ENCODE results near the gene PANK1. TPM values are rescaled to one million over a fixed set of nuclear protein-coding genes. Genes with fewer than 3 reads are reported as not detected.

The PANK1 gene
- total RNA-seq (2022) (22.7 and 24.0 TPM in 2 replicates), Bru-seq, nascent RNA (percentile 78 among the genes with signal in this experiment), BruChase-seq, experiment 1, labeled RNA remaining after a 2-hour chase (percentile 74 among the genes with signal in this experiment), BruChase-seq, experiment 2, labeled RNA remaining after a 6-hour chase (percentile 69 among the genes with signal in this experiment)
- long read RNA-seq, full-length matches to known transcripts = 22 of 43 reads
- long read RNA-seq, partial matches to known transcripts = 3 of 43 reads
- long read RNA-seq, other reads (novel, unspliced or antisense) = 18 of 43 reads

GRCh38 chr10:89644967-89645741 lies at the start of gene PANK1:
PANK1 (minus strand) TSS chr10:89645242; CDS start chr10:89644891, 351 bp downstream.
- peaks cover 25% of the 10 kb centered on the region for H3K4me1 ChIP-seq
- peaks cover 13% of the 10 kb centered on the region for H3K4me1 Mint-ChIP-seq (ENCODE audit: low read depth, unreplicated experiment)
- peak within 1 kb of the TSS; percentile 72 for H3K27ac Mint-ChIP-seq (ENCODE audit: unreplicated experiment)
- peaks cover 10% of the 10 kb centered on the region; the same call in 1 of the 2 replicates for H3K9me3 ChIP-seq
- H3K4me3 Mint-ChIP-seq (ENCODE audit: unreplicated experiment) = no peak within 1 kb of the TSS
- intact Hi-C loops (cut with micrococcal nuclease; ENCODE audit: unreplicated experiment) = loop anchor here (1.0 to 10.0 kb wide), 4 partner anchors 24 to 292 kb away; partner anchors contain the start of gene KIF20B
- ChIA-PET CTCF (interaction anchor here (0.6 to 1.5 kb wide), 2 partner anchors 28 to 56 kb away, joined by 4 to 6 read pairs; partner anchors contain the start of gene KIF20B), POLR2A (interaction anchor here (1.7 to 2.6 kb wide), 3 partner anchors 35 to 56 kb away, joined by 8 to 54 read pairs (median 9); partner anchors contain the start of gene KIF20B)
- no TSS peak for BruUV-seq (replicated peaks)
- DNase-seq = peak; percentile 88 to 90
- peak within 1 kb of the TSS; percentile 83 for H3K4me3 ChIP-seq (ENCODE audit: low read depth, low read length)
- no peaks in the 10 kb centered on the region for H3K27me3 ChIP-seq (replicated peaks; ENCODE audit: control insufficient read depth, insufficient read depth, low read length)
- H3K36me3 Mint-ChIP-seq (ENCODE audit: insufficient read depth, unreplicated experiment) = peaks cover 6% of the 10 kb centered on the region
- H3K36me3 ChIP-seq (ENCODE audit: control insufficient read depth, insufficient read depth, low read length) = no peaks in the 10 kb centered on the region
- TF ChIP-seq, protein P1, sequence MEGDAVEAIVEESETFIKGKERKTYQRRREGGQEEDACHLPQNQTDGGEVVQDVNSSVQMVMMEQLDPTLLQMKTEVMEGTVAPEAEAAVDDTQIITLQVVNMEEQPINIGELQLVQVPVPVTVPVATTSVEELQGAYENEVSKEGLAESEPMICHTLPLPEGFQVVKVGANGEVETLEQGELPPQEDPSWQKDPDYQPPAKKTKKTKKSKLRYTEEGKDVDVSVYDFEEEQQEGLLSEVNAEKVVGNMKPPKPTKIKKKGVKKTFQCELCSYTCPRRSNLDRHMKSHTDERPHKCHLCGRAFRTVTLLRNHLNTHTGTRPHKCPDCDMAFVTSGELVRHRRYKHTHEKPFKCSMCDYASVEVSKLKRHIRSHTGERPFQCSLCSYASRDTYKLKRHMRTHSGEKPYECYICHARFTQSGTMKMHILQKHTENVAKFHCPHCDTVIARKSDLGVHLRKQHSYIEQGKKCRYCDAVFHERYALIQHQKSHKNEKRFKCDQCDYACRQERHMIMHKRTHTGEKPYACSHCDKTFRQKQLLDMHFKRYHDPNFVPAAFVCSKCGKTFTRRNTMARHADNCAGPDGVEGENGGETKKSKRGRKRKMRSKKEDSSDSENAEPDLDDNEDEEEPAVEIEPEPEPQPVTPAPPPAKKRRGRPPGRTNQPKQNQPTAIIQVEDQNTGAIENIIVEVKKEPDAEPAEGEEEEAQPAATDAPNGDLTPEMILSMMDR (IDR thresholded peaks at IDR 0.05; ENCODE audit: insufficient read depth in 1 of 2, low read depth in 1 of 2, low read length in 1 of 2, severe bottlenecking in 1 of 2, unreplicated experiment in 1 of 2) = no peak
- H3K9me3 Mint-ChIP-seq (ENCODE audit: unreplicated experiment) = peaks cover 6% of the 10 kb centered on the region
- H3K27me3 Mint-ChIP-seq (ENCODE audit: insufficient read depth, unreplicated experiment) = no peaks in the 10 kb centered on the region

- H3K4me3 Mint-ChIP-seq (ENCODE audit: unreplicated experiment) = no peak overlapping the region
- no peaks in the 10 kb centered on the region for H3K9me3 ChIP-seq
- BruUV-seq (replicated peaks) = no TSS peak
- H3K27ac Mint-ChIP-seq (ENCODE audit: unreplicated experiment) = no peak overlapping the region
- ChIA-PET POLR2A (interaction anchor here (1.5 kb wide), 1 partner anchor 49 kb away, joined by 6 read pairs; no protein-coding TSS in a partner anchor), CTCF (no interaction called here)
- no peak for DNase-seq
- H3K27me3 ChIP-seq (replicated peaks; ENCODE audit: control insufficient read depth, insufficient read depth, low read length) = no peaks in the 10 kb centered on the region
- TF ChIP-seq, protein P1 (IDR thresholded peaks at IDR 0.05; ENCODE audit: insufficient read depth in 1 of 2, low read depth in 1 of 2, low read length in 1 of 2, severe bottlenecking in 1 of 2, unreplicated experiment in 1 of 2) = no peak
- H3K36me3 Mint-ChIP-seq (ENCODE audit: insufficient read depth, unreplicated experiment) = no peaks in the 10 kb centered on the region
- H3K36me3 ChIP-seq (ENCODE audit: control insufficient read depth, insufficient read depth, low read length) = no peaks in the 10 kb centered on the region
- peaks cover 20% of the 10 kb centered on the region for H3K4me1 Mint-ChIP-seq (ENCODE audit: low read depth, unreplicated experiment)
- H3K4me3 ChIP-seq (ENCODE audit: low read depth, low read length) = no peak overlapping the region
- intact Hi-C loops (cut with micrococcal nuclease; ENCODE audit: unreplicated experiment) = no loop called here
- peaks cover 13% of the 10 kb centered on the region for H3K4me1 ChIP-seq
- H3K9me3 Mint-ChIP-seq (ENCODE audit: unreplicated experiment) = no peaks in the 10 kb centered on the region
- no peaks in the 10 kb centered on the region for H3K27me3 Mint-ChIP-seq (ENCODE audit: insufficient read depth, unreplicated experiment)
These were observed 48.1 kb upstream of the PANK1 start for GRCh38 chr10:89693176-89693575.

DNA sequence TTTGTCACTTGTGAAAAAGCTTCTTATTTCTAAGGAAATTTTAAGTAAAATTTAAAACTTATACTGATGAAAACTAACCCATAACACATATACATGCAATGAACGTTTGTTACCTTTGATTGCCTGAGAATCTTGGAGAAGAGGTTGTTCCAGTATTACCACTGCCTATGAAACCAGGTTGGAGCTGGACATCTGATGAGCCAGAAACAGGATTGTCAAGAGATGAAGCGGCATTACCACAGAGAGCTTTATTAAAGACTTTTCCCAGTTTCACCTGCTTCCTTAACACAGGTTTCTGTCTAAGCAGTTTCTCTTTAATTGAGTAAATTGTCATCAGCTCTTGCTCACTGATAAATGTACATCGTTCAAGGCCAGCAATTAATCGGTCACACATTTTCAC lies 47.4 kb upstream of the PANK1 start:
- Mint-ChIP-seq H3K4me3 (ENCODE audit: unreplicated experiment) (no peak overlapping the region), H3K4me1 (ENCODE audit: low read depth, unreplicated experiment) (peaks cover 12% of the 10 kb centered on the region), H3K27me3 (ENCODE audit: insufficient read depth, unreplicated experiment) (no peaks in the 10 kb centered on the region), H3K27ac (ENCODE audit: unreplicated experiment) (no peak overlapping the region), H3K9me3 (ENCODE audit: unreplicated experiment) (no peaks in the 10 kb centered on the region), H3K36me3 (ENCODE audit: insufficient read depth, unreplicated experiment) (no peaks in the 10 kb centered on the region)
- H3K4me1 ChIP-seq = peaks cover 13% of the 10 kb centered on the region
- BruUV-seq (replicated peaks) = no TSS peak
- H3K27me3 ChIP-seq (replicated peaks; ENCODE audit: control insufficient read depth, insufficient read depth, low read length) = no peaks in the 10 kb centered on the region
- TF ChIP-seq, protein P1 (IDR thresholded peaks at IDR 0.05; ENCODE audit: insufficient read depth in 1 of 2, low read depth in 1 of 2, low read length in 1 of 2, severe bottlenecking in 1 of 2, unreplicated experiment in 1 of 2) = no peak
- intact Hi-C loops (cut with micrococcal nuclease; ENCODE audit: unreplicated experiment) = no loop called here
- CTCF ChIA-PET = no interaction called here
- H3K36me3 ChIP-seq (ENCODE audit: control insufficient read depth, insufficient read depth, low read length) = no peaks in the 10 kb centered on the region
- no peak for DNase-seq
- POLR2A ChIA-PET = no interaction called here
- no peaks in the 10 kb centered on the region for H3K9me3 ChIP-seq
- no peak overlapping the region for H3K4me3 ChIP-seq (ENCODE audit: low read depth, low read length)

Data from Caco-2 (cell line).